GM21619 (cell line): Measurements from ENCODE around the gene FTH1.
"Not testable (repeated sequence)": the region's sequence is repeated elsewhere in the genome, so short reads cannot be mapped to it uniquely, and the experiment has no call there.

Source experiments
- ATAC-seq: cut with Tn5 transposase; IDR thresholded peaks from one replicate; pipeline ENCODE4 v1.9.1; 2021; ENCODE audit not compliant: unreplicated experiment

Gene FTH1

DNA sequence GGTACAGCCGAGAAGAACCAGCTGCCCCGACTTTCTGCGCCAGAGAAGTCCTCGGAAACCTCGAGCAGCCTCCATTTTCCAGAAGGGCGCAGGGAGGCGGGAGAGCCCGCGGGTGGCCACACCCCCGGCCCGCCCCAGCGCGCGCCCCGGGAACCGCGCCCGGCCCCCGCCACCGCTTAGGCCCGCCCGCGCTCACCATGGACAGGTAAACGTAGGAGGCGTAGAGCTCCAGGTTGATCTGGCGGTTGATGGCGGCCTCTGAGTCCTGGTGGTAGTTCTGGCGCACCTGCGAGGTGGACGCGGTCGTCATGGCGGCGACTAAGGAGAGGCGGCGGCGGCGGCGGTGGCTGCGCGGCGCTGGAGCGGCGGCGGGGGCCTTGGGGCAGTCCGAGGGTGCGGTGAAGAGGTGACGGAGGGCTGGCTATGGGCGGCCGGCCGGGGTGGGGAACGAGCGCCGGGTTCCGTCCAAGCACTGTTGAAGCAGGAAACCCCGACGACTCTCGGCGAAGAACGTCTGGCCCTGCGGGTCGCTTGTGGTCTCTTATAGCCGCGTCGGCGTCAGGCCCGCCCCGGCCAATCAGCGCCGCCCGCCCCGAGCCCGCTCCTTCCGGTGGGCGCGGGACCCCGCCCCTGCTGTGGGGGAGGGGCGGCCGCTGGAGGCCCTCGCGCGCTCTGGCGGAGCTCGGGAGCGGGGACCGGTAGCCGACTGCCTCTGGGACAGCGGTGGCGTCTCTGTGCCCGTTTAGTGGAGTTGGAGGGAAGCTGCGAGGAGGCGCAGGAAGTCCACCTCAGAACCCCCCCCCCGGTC lies at the start of gene FTH1:
Gene FTH1 (minus strand): TSS at position 519 of the 808 bp plus-strand sequence. CDS start 209 bp downstream, at position 310.
- ATAC-seq = peak; percentile 32

GRCh38 chr11:62015615-62016014 lies 48.2 kb upstream of the FTH1 start:
- no peak for ATAC-seq

DNA sequence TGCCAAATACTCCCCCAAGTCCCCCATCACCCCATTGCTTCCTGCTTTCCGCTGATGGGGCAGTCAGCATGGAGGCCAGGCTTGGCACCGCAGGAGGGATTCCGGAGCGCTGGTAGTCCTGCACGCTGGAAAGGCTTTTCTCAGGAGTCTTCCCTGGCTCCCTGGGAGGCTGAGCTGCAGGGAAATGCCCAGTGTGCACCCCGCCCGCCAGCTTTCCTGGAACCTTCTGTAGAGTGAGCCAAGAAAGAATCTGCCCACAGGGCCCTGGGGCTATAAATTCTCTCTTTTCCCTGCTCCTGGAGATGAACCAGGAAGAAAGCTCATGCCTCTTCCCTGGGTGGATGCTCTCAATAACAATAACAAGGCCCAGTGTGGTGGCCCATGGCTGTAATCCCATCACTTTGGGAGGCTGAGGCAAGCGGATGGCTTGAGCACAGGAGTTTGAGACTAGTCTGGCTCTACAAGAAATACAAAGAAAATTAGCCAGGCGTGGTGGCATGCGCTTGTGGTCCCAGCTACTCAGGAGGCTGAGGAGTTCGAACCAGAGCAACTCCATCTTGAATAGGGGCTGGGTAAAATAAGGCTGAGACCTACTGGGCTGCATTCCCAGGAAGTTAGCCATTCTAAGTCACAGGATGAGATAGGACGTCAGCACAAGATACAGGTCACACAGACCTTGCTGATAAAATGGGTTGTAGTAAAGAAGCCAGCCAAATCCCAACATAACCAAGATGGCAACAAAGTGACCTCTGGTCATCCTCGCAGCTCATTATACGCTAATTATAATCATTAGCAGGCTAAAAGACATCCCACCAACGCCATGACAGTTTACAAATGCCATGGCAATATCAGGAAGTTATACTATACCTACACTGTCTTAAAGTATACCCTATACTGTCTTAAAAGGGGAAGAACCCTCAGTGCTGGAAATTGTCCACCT lies 46.4 kb upstream of the FTH1 start:
- ATAC-seq = no peak

GRCh38 chr11:62012832-62013461 lies 45.5 kb upstream of the FTH1 start:
- no peak for ATAC-seq

GRCh38 chr11:62012451-62012831 lies 45.0 kb upstream of the FTH1 start:
- no peak for ATAC-seq

GRCh38 chr11:62011881-62012280 lies 44.4 kb upstream of the FTH1 start:
- no peak for ATAC-seq

- ATAC-seq = no peak
Measured at GRCh38 chr11:62010935-62011528, 43.6 kb upstream of the FTH1 start.

GRCh38 chr11:62008193-62008592 lies 40.8 kb upstream of the FTH1 start:
- ATAC-seq = no peak

DNA sequence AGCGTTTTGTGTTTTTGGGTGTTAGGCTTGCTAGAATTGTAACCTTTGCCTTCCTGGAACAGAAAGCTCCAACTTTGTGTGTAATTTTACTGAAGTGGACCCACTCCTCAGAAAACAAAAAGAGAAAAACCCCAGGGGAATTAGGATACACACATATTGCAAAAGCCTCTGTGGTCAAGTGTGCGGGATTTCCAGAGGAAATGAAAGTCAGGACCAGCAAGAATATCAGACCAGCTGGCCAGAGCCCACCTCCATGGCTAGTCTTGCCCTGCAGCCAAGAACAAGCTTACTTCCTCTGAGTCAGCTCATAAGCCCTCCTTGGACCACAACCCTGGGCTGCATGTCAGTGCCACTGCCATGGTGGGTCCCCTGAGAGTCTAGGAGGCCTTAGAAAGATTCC lies 37.0 kb upstream of the FTH1 start:
- no peak for ATAC-seq

- ATAC-seq = not testable (repeated sequence)
Measured at GRCh38 chr11:62002283-62002682, 34.8 kb upstream of the FTH1 start.

DNA sequence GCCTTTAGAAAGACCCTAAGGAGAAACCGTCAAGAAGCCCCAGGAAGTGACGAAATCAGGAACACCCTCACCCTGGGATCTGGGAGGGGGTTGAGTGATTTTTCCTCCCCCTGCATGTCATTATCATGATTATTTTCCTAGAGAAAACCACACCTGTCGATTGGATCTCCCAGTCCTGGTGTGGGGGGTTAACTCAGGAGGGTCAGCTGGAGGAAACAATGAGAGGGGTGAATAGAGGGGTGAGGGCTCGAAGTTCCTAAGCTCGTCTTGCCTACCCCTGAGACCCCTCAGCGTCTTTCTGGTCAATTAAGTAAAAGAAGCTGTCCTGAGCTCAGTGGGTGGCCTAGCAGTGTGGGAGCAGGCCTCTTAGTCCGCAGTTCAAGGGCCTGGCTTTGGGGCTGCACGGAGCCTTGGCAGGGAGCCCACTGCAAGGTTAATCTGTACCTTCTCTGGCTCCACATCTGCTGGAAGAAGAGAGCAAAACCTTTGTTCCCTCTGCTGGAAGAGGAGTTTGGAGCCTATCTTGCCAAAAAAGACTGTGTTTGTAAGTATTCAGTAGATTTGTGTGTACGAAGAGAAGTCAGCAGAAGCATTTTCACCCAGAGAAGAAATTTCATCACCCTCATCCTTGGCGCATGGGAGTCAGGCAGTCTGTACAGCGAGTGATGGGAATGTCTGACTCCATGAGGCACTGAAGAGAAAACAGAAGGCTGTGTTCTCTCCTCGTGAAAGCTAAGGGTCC lies 34.2 kb upstream of the FTH1 start:
- ATAC-seq = no peak

- no peak for ATAC-seq
Measured at GRCh38 chr11:62000539-62001446, 33.4 kb upstream of the FTH1 start.

DNA sequence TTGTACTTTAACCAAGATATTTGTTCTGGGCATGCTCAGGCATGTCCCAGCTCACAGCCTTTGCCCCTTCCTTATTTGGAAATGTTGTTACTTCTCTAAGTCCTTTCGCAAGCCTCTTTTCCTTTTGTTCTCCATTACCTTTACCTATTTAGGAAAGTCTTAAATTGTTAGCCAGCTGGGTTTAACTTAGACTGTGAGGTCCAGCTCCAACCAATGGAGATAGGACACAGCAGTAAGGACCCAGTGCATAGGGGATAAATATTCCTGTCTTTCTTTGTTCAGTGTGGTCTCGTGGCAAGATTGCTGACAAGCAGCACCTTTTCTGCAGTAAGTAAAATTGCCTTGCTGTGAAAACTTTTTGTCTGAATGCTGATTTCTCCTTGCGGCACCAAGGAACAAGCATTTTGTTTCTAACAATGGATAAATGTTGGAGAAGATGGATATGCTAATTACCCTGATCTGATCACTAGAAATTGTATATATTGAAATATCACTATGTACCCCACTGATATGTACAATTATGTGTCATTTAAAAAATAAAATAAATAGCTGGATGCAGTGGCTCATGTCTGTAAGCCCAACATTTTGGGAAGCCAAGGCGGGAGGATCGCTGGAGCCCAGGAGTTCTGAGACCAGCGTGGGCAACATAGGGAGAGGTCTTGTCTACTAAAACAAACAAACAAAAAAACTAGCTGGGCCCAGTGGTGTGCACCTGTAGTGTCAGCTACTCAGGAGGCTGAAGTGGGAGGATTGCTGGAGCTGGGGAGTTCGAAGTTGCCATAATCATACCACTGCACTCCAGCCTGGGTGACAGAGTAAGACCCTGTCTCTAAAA lies 31.9 kb upstream of the FTH1 start:
- ATAC-seq = no peak

DNA sequence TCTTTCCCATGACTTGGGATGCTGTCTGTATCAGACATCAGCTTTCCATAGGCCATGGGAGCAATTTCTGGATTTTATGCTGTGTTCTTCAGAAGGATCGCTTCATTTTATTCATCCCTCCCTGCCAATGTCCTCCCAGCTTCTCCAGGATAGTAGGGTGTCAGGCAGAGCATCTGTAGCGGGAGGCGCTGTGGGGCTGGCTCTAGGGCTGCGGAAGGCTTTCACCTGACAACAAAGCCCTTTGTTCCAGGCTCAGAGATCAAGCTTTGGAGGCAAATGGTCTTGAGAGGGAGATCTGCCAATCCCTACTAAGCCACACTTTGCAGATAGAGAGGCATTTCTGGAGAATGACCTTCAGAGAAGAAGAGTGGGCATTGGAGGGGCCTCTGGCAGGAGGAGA lies 29.5 kb upstream of the FTH1 start:
- ATAC-seq = no peak

GRCh38 chr11:61994981-61995380 lies 27.5 kb upstream of the FTH1 start:
- no peak for ATAC-seq

GRCh38 chr11:61985869-61986268 lies 18.4 kb upstream of the FTH1 start:
- ATAC-seq = no peak

GRCh38 chr11:61983419-61983818 lies 16.0 kb upstream of the FTH1 start:
- no peak for ATAC-seq

GRCh38 chr11:61980783-61981541 lies 13.5 kb upstream of the FTH1 start:
- ATAC-seq = no peak
